ENCODE data around the gene GRK5. TPM values are rescaled to one million over a fixed set of nuclear protein-coding genes. Genes with fewer than 3 reads are reported as not detected.

GRK5 gene
- total RNA-seq, 3 donors from 2014 or later (not counting 1 experiment from before 2014, with no cell fraction given): 37.6 to 54.3 (median 47.9) TPM

DNA sequence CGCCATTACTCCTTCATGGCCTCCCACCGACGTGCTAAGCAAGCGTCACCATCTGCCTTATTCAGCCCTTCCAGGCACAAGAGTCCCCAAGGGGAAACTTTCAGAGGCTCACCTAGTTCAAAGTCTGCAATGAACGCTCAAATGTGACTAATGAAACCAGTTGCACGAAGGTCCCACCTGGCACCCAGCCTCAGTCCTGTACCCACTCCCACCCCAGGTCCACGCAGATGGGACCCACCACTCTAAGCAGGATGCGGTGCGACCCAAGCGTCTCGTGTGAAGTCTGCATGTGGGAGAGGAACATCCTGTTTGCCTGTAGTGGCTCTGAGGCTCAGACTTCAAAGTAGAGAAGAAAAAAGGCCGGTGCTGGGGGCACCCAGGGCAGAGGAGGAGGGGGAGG, 294.8 kb downstream of the GRK5 start:
- peak; percentile 80 to 89 (median 85) for ATAC-seq
- 5% methylated on average over 12 of the region's 12 CpGs for WGBS (ENCODE audit: insufficient coverage)
- no peaks in the 10 kb centered on the region for H3K27me3 ChIP-seq (ENCODE audit: control insufficient read depth, insufficient read depth, low read length)
- intact Hi-C loops (cut with micrococcal nuclease): no loop called here
- Mint-ChIP-seq H3K4me1 (peaks cover 23 to 44% of the 10 kb centered on the region in 2 donors), H3K27ac (peak overlapping the region; percentile 93 to 97), H3K27me3 (ENCODE audit: low read depth in 2 of 2) (no peaks in the 10 kb centered on the region), H3K9me3 (no peaks in the 10 kb centered on the region), H3K4me3 (peak overlapping the region; percentile 90), H3K36me3 (no peaks in the 10 kb centered on the region)
- H3K27ac ChIP-seq (ENCODE audit: low read length): peak overlapping the region; percentile 77
- no peak overlapping the region for H3K4me3 ChIP-seq (ENCODE audit: low read length)
- DNase-seq: peak; percentile 52 to 96
- TF ChIP-seq, protein P1, sequence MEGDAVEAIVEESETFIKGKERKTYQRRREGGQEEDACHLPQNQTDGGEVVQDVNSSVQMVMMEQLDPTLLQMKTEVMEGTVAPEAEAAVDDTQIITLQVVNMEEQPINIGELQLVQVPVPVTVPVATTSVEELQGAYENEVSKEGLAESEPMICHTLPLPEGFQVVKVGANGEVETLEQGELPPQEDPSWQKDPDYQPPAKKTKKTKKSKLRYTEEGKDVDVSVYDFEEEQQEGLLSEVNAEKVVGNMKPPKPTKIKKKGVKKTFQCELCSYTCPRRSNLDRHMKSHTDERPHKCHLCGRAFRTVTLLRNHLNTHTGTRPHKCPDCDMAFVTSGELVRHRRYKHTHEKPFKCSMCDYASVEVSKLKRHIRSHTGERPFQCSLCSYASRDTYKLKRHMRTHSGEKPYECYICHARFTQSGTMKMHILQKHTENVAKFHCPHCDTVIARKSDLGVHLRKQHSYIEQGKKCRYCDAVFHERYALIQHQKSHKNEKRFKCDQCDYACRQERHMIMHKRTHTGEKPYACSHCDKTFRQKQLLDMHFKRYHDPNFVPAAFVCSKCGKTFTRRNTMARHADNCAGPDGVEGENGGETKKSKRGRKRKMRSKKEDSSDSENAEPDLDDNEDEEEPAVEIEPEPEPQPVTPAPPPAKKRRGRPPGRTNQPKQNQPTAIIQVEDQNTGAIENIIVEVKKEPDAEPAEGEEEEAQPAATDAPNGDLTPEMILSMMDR (IDR thresholded peaks at IDR 0.05): no peak
- H3K4me1 ChIP-seq (ENCODE audit: control insufficient read depth, insufficient read depth, low read length): peaks cover 38% of the 10 kb centered on the region
- H3K36me3 ChIP-seq (ENCODE audit: control insufficient read depth, insufficient read depth, low read length): no peaks in the 10 kb centered on the region
- no peaks in the 10 kb centered on the region for H3K9me3 ChIP-seq (ENCODE audit: control insufficient read depth, insufficient read depth, low read length)

DNA sequence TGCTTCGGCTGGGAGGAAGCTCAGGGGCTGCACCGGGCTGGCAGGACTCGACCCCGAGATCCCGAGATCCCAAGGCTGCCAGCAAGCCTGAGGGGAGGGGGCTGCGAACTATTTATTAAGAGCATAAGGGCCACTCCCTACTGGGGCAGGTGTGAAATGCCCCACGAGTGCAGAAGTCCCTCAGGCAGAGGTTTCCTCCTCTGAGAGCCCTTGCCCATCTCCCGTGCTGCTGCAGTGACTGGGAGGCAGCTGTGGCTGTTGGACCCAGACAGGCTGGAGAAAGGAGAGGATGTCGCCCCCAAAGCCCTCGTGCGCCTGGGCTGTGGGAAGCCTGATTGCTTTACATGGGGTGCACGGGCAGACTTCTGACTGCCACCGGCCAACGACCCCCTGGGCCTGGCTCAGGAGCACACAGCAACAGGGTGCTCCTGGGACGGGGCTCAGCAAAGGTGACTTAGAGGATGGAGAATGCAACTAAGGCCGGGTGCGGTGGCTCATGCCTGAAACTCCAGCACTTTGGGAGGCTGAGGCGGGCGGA, 295.3 kb downstream of the GRK5 start:
- Histone ChIP-seq H3K4me3 (ENCODE audit: low read length) (no peak overlapping the region), H3K4me1 (ENCODE audit: control insufficient read depth, insufficient read depth, low read length) (peaks cover 38% of the 10 kb centered on the region), H3K36me3 (ENCODE audit: control insufficient read depth, insufficient read depth, low read length) (no peaks in the 10 kb centered on the region), H3K27me3 (ENCODE audit: control insufficient read depth, insufficient read depth, low read length) (no peaks in the 10 kb centered on the region), H3K27ac (ENCODE audit: low read length) (peak overlapping the region; percentile 77), H3K9me3 (ENCODE audit: control insufficient read depth, insufficient read depth, low read length) (no peaks in the 10 kb centered on the region)
- no peaks in the 10 kb centered on the region for H3K36me3 Mint-ChIP-seq
- H3K27me3 Mint-ChIP-seq (ENCODE audit: low read depth in 2 of 2): no peaks in the 10 kb centered on the region
- peak overlapping the region; percentile 90 for H3K4me3 Mint-ChIP-seq
- TF ChIP-seq, protein P1 (IDR thresholded peaks at IDR 0.05): no peak
- H3K9me3 Mint-ChIP-seq: no peaks in the 10 kb centered on the region
- peak overlapping the region; percentile 93 to 97 for H3K27ac Mint-ChIP-seq
- peaks cover 23 to 44% of the 10 kb centered on the region in 2 donors for H3K4me1 Mint-ChIP-seq
- no peak for DNase-seq
- intact Hi-C loops (cut with micrococcal nuclease): no loop called here
- 39% methylated on average over 18 of the region's 19 CpGs for WGBS (ENCODE audit: insufficient coverage)
- peak in 2 of 3 donors; percentile 7 to 16 for ATAC-seq

DNA sequence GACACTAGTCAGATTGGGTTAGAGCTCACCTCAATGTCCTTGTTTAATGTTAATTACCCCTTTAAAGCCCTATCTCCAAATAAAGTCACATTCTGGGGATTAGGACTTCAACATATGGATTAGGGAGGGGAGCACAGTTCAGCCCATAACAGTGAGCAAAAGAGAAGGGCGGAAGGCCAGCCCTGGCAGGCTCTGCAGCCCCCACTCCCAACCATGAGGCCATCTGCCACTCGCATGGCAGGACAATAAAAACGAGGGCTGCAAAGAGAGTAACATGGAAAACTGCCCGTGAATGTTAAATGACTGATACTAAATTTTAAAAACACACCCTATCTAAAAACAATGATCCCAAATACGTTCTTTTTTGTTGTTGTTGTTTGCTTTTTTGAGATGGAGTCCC, 296.4 kb downstream of the GRK5 start:
- H3K9me3 ChIP-seq (ENCODE audit: control insufficient read depth, insufficient read depth, low read length): no peaks in the 10 kb centered on the region
- H3K36me3 ChIP-seq (ENCODE audit: control insufficient read depth, insufficient read depth, low read length): peaks cover 4% of the 10 kb centered on the region
- Mint-ChIP-seq H3K27ac (peak overlapping the region in 1 of 2 donors; percentile 97), H3K27me3 (ENCODE audit: low read depth in 2 of 2) (no peaks in the 10 kb centered on the region), H3K36me3 (no peaks in the 10 kb centered on the region), H3K4me1 (peaks cover 23 to 44% of the 10 kb centered on the region in 2 donors), H3K4me3 (peak overlapping the region; percentile 42), H3K9me3 (no peaks in the 10 kb centered on the region)
- DNase-seq (no peak), ATAC-seq (no peak)
- WGBS (ENCODE audit: insufficient coverage): 100% methylated on average over 5 of the region's 5 CpGs
- H3K4me1 ChIP-seq (ENCODE audit: control insufficient read depth, insufficient read depth, low read length): peaks cover 37% of the 10 kb centered on the region
- H3K4me3 ChIP-seq (ENCODE audit: low read length): no peak overlapping the region
- TF ChIP-seq, protein P1 (IDR thresholded peaks at IDR 0.05): no peak
- intact Hi-C loops (cut with micrococcal nuclease): no loop called here
- no peak overlapping the region for H3K27ac ChIP-seq (ENCODE audit: low read length)
- no peaks in the 10 kb centered on the region for H3K27me3 ChIP-seq (ENCODE audit: control insufficient read depth, insufficient read depth, low read length)

DNA sequence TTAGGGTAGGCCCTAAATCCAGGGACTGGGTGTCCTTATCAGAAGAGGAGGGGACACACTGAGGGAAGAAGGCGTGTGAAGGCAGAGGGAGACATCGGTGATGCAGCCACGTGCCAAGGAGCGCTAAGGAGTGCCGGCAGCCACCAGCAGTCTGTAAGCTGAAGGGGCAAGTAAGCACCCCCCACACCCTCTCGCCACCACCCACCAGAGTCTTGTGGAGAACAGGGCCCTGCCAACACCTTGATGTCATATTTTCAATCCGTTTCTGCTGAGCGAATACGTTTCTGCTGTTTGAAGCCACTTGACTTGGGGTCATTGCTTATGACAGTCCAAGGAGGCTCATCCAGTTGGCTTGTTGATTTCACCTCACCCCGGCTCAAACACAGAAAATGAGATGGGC, 297.3 kb downstream of the GRK5 start:
- 95% methylated on average over 10 of the region's 10 CpGs for WGBS (ENCODE audit: insufficient coverage)
- TF ChIP-seq, protein P1 (IDR thresholded peaks at IDR 0.05): no peak
- intact Hi-C loops (cut with micrococcal nuclease): no loop called here
- H3K27me3 ChIP-seq (ENCODE audit: control insufficient read depth, insufficient read depth, low read length): no peaks in the 10 kb centered on the region
- H3K9me3 ChIP-seq (ENCODE audit: control insufficient read depth, insufficient read depth, low read length): no peaks in the 10 kb centered on the region
- no peak overlapping the region for H3K4me3 ChIP-seq (ENCODE audit: low read length)
- H3K36me3 ChIP-seq (ENCODE audit: control insufficient read depth, insufficient read depth, low read length): peaks cover 5% of the 10 kb centered on the region
- Mint-ChIP-seq H3K4me3 (no peak overlapping the region), H3K27me3 (ENCODE audit: low read depth in 2 of 2) (no peaks in the 10 kb centered on the region), H3K36me3 (no peaks in the 10 kb centered on the region), H3K9me3 (no peaks in the 10 kb centered on the region), H3K27ac (no peak overlapping the region), H3K4me1 (peaks cover 23 to 40% of the 10 kb centered on the region in 2 donors)
- peak in 1 of 2 donors; percentile 45 for DNase-seq
- no peak for ATAC-seq
- no peak overlapping the region for H3K27ac ChIP-seq (ENCODE audit: low read length)
- peaks cover 34% of the 10 kb centered on the region for H3K4me1 ChIP-seq (ENCODE audit: control insufficient read depth, insufficient read depth, low read length)

Measured in natural killer cell (primary cell).